GM21737 (cell line): ENCODE data around the gene AMZ1.
"Not testable (repeated sequence)": the region's sequence is repeated elsewhere in the genome, so short reads cannot be mapped to it uniquely, and the experiment has no call there.

ENCODE experiments used
- ATAC-seq: cut with Tn5 transposase; IDR thresholded peaks from one replicate; pipeline ENCODE4 v1.9.1; 2021; ENCODE audit warnings: mild to moderate bottlenecking, moderate library complexity; ENCODE audit not compliant: unreplicated experiment

AMZ1 gene

DNA sequence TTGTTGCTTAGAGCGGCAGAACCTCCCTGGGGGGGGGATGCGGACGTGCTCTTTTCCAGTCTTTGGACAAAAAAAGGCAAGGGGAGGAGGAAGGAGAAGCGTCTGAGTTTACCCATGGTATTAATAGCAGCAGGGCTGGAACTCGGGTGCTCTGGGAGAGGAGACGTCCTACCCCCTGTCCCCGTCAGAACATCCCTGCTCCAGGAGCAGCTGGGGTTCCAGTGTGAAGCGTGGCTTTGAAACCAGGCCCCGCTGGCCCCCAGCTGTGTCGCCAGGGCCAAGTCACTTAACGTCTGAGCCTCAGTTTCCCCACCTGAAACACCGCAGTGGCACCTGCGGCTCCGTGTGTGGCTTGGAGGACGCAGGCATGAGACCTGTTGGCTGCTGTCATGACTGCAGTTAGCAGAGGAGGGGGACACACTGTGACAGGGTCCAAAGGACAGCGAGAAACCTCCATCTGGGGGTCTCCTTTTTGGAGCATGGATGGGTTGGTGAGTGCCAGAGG, 1.4 kb downstream of the AMZ1 start:
- ATAC-seq, result no peak

DNA sequence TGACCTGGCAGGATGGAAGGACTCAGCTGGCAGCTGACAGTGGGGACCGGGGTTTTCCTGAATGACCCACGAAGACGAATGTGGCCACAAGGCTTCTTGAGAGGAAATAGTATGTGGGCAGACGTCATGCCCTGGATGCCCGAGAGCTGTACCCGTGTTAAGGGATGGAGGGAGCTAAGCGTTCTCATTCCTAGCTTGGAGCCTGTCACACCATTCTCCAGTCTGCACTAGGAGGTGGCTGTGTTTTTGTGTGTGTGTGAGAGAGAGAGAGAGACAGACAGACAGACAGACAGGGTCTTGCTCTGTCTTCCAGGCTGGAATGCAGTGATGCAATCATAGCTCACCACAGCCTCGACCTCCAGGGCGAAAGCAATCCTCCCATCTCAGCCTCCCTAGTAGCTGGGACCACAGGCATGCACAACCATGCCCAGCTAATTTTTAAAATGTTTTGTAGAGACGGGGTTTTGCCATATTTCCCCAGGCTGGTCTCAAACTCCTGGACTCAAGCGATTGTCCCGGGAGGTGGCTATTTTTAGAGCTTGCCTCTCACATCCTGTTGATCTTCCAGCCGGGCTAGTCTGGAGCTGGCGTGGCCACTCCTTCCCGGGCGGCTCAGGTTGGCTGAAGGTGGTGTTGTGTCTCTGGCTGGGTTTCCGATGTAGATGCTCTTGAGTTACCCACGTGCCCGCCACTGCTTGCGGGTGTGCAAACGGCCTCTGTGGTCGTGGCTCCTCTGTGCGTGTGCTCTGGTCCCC, 2.1 kb downstream of the AMZ1 start:
- no peak for ATAC-seq

DNA sequence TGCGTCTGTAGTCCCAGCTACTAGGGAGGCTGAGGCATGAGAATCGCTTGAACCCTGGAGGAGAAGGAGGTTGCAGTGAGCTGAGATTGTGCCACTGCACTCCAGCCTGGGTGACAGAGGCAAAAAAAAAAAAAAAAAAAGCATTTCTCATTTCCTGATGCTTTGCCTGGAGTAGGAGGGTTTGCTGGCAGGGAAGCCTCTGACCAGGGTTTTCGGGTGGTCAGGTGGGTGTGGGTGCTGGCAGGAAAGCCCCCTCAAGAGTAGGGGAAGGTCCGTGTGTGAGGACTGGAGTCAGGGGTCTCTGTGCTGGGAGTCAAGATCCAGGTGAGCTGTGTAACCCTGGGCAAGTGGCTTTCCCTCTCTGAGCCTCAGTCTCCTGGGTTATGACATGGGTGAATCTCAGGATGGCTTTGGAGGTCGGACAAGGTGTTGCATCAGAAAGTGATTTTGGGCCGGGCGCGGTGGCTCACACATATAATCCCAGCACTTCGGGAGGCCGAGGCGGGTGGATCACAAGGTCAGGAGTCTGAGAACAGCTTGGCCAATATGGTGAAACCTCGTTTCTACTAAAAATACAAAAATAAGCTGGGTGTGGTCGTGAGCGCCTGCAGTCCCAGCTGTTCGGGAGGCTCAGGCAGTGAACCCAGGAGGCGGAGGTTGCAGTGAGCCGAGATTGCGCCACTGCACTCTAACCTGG, 3.2 kb downstream of the AMZ1 start:
- ATAC-seq, result no peak

DNA sequence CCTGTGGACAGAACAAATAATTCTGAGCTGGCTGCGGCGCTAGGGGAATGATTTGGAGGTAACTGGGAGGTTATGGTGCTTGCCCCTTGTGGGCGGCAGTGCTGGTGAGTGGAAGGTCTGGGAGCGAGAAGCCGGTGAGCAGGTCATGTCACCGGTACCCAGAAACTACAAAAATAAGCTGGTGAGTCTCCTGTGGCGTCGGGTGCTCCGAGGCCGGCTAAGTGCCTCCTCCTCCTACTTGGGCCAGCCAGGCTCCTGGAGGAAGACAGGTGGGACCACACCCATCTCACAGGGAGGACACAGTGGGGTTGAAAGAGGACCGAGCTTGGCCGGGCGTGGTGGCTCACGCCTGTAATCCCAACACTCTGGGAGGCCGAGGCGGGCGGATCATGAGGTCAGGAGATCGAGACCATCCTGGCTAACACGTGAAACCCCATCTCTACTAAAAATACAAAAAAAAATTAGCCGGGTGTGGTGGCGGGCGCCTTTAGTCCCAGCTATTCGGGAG, 4.0 kb downstream of the AMZ1 start:
- not testable (repeated sequence) for ATAC-seq

DNA sequence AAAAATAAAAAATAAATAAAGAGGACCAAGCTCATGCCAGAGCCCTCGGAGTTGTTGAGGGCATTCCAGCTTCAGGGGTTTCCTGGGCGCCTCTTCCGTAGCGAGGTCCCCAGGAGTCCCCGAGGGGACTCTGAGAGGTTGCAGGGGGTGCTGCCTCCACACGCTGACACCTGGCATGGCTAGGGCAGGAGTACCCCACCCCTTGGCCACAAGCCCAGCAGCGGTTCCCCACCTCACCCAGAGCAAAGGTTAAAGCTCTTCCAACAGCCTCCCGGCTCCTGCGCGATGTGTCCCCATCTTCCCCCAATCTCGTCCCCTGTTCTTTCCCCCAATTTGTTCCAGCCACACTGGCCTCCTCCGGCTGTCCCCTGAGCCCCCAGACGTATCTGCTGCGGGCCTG, 4.5 kb downstream of the AMZ1 start:
- no peak for ATAC-seq

DNA sequence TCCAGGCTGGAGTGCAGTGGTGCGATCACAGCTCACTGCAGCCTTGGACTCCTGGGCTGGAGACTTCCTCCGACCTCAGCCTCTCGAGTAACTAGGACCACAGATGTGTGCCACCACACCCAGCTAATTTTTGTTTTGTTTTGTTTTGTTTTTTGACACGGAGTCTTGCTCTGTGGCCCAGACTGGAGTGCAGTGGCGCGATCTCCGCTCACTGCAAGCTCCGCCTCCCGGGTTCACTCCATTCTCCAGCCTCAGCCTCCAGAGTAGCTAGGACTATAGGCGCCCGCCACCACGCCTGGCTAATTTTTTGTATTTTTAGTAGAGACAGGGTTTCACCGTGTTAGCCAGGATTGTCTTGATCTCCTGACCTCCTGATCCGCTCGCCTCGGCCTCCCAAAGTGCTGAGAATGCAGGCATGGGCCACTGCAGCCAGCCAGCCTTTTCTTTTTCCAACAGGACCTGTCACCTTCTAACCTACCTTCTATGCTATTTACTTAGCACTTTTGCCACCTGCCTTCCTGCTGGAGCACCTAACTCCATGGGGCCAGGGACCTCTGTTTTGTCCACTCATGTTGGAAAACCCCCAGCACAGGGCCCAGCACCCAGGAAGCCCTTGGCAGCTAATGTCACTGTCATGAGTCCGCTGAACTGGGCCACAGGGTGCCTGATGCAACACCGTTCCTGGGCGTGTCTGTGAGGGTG, 5.6 kb downstream of the AMZ1 start:
- not testable (repeated sequence) for ATAC-seq

DNA sequence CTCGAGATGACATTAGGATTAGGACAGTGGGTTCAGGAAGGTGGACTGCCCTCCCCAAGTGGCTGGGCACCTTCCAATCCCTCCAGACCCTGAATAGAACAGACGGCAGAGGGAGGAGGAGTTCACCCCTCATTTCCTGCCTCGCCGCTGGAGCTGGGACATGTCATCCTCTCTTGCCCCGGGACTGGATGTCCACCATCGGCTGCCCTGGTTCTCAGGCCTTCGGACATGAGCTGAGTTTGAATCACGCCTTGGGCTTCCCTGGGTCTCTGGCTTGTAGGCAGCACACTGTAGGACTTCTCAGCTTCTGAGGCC, 6.1 kb downstream of the AMZ1 start:
- not testable (repeated sequence) for ATAC-seq

DNA sequence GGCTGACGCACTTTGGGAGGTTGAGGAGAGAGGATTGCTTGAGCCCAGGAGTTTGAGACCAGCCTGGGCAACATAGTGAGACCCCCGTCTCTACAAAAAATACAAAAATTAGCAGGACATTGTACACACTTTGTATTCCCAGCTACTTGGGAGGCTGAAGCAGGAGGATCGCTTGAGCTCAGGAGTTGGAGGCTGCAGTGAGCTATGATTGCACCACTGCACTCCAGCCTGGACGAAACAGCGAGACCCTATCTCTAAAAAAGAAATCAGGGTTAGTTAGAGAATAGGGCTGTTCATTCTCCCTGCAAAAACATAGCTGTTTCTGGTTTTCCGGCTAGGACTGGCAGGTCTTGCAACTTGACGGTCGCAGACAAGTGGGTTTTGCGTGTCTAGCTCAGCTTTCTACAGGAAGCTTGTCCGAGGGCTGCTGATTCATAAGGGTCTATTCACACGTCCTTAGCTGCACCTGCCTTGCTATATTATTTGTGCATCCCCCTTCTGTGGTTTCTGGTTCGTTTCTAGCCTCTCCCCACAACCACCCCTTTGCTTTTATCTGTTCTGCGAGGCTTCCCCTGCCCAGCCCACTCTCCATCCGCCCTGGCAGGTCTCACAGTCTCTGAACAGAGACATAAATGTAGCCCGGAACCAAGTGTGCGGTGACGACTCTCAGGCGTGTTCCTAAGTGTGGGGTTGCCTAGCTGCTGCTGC, 10.7 kb downstream of the AMZ1 start:
- ATAC-seq, result peak; percentile 92

DNA sequence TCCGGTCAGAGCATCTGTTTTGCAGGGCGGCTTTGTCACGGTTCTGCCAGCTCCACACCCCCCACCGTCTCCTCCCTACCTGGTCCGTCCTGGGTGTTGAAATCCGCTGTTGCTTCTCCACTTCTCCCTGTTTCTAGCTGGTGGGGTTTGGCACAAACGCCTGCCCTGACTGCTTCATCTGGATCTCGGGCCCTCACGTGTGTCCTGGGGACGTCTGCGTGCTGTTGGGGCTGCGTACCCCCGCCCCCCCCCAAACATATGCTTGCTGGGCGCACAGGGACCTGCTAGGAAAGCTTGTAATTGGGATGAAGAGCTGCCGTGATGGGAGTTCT, 11.3 kb downstream of the AMZ1 start:
- no peak for ATAC-seq

DNA sequence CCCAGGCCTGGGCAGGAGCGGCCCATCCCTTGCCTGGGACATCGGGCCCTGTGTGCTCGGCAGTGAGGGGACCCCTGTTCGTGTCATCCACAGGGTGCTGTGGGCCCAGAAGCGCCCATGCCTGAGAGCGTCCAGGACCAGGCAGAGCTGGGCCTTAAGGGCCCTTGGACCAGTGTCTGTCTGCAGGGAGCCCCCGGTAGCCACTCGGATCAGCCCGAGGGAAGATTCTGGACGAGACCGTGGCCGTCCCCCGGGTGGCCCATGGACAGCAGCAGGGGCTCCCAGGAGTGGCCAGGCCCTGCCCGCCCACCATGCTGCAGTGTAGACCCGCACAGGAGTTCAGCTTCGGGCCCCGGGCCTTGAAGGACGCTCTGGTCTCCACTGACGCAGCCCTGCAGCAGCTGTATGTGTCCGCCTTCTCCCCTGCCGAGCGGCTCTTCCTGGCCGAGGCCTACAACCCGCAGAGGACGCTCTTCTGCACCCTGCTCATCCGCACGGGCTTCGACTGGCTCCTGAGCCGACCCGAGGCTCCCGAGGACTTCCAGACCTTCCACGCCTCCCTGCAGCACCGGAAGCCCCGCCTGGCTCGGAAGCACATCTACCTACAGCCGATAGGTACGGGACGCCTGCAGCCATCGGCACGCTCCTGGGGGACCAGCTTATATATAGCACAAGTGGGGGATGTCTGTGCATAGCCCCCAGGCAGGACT, 12.3 kb downstream of the AMZ1 start:
- ATAC-seq, result no peak

DNA sequence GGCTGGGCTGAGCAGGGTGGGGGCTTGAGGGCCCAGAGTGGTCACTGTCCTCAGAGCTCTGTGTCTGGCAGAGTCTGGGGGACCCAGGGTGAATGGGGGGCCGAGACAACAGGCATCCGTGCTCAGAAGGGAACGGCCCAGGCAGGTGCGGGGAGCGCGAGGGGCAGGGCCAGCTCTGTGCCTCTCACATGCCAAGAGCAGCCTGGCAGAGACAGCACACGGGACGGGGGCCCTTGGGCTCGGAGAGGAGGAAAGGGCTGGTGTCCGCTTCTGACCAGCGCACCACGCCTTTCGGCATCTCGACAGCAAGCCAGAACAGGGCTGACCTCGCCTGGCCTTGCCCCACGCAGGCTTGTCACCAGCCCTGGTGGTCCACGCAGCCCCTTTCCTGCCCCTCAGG, 13.4 kb downstream of the AMZ1 start:
- no peak for ATAC-seq

DNA sequence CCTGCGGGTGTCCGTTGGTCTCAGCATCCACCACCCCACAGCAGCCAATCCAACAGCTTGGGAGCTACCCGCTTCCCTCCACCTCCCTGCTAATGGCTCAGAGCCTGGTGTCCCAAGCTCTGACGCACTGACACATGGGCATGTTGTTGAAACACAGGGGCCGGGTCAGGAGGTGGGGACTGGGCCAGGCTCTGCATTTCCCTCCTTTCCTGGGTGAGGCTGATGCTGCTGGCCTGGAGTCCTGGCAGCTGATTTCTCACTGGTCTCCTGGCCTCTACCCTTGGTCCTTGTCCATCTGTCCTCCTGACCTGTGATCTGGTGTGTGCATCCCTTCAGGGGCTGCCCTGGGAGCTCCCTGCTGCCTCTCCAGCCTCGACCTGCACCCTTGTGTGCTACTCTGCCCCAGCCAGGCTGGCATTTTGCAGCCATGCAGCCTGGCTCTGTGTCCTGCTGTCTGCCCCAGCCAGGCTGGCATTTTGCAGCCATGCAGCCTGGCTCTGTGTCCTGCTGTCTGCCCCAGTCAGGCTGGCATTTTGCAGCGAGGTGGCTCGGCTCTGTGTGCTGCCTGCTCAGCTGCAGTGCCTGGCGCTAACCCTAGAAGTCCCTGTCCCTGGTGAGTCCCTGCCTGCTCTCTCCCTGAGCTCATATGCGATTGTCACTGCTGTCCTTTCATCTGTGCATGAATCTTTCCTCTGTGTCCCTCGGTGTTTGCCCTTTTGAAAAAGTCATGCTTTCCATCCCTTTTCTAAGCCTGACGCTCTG, 14.0 kb downstream of the AMZ1 start:
- ATAC-seq, result no peak

DNA sequence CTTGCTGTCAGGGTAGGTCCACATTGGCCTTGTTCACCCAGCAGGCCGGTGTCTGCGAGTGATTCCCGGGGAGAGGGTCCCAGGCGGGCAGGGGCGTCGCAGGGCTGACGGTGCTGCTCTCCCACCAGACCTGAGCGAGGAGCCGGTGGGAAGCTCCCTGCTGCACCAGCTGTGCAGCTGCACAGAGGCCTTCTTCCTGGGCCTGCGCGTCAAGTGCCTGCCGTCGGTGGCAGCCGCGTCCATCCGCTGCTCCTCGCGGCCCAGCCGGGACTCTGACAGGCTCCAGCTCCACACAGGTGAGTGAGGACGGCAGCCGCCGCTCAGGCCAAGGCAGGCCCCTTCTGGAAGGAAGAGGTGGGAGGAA, 14.6 kb downstream of the AMZ1 start:
- ATAC-seq, result no peak

DNA sequence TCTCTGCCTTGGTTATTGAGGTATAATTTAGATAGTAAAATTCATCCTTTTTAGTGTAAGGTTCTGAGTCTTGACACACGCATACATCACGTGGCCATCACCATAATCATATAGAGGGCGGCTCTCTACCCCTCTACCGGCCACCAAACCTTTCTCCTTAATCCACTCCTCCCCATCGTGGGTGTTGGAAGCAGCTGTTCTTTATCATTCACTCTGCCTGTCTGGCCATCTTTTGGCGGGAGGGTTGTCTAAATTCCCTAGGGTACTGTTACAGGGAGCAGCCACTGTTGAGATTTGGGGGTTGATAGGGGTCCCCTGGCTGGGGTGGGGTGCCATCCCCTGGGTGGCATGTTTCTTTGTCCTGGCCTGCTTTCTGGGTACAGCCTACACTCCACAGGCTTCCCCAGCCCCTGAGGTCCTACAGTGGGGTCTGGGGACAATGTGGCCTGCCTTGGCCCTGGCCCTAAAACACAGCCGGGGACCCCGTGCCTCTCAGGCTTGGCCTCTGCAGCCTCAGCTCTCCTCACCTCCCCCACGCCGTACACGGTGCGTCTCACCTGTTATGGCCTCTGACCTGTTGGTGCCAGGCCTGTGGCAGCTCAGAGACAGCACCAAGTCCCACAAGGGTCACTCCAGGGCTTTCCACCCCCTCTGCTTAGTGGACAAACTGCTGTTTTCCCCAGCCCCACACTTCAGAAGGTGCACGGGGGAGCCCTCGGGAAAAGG, 17.5 kb downstream of the AMZ1 start:
- no peak for ATAC-seq

DNA sequence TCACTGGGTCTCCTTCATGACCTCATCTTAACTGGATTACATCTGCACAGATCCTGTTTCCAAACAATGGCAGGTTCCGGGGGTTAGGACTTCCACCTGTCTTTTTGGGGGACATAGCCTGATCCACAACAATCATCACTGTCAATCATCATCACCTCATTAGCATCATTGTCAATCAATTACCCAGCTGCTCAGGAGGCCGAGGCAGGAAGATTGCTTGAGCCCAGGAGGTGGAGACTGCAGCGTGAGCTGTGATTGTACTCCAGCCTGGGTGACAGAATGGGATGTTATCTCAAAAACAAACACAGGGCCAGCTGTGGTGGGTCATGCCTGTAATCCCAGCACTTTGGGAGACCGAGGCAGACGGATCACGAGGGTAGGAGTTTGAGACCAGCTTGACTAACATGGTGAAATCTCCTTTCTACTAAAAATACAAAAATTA, 18.7 kb downstream of the AMZ1 start:
- ATAC-seq, result no peak

DNA sequence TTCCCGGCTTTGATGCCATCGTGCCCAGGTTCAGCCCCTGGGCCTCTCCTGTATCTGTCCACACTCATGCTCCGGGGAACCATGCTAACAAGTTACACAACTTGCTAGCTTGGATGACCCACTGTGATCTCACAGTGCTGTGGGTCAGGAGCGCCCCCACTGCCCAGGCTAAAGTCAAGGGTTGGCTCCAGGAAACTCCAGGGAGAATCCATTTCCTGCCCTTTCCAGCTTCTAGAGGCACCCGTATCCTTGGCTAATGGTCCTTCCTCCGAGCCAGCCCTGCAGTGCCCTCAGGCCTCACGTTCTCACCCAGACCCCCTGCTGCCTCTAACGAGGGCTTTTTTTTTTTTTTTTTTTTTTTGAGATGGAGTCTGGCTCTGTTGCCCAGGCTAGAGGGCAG, 19.5 kb downstream of the AMZ1 start:
- no peak for ATAC-seq

DNA sequence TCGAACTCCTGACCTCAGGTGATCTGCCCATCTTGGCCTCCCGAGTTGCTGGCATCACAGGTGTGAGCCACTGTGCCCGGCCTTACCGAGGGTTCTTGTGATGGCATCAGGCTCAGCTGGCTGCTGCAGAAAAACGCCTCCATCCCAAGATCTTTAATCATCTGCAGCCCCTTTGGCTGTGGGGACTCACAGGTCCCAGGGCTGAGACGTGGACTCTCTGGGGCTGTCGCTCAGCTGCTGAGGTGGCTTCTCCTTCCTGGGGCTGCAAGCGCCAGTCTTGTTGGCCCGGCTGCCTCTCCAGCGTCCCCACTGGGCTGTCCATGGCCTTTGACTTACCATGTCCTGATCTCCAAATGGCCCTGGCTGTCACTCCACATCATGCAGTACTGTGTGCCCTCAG, 20.0 kb downstream of the AMZ1 start:
- no peak for ATAC-seq

DNA sequence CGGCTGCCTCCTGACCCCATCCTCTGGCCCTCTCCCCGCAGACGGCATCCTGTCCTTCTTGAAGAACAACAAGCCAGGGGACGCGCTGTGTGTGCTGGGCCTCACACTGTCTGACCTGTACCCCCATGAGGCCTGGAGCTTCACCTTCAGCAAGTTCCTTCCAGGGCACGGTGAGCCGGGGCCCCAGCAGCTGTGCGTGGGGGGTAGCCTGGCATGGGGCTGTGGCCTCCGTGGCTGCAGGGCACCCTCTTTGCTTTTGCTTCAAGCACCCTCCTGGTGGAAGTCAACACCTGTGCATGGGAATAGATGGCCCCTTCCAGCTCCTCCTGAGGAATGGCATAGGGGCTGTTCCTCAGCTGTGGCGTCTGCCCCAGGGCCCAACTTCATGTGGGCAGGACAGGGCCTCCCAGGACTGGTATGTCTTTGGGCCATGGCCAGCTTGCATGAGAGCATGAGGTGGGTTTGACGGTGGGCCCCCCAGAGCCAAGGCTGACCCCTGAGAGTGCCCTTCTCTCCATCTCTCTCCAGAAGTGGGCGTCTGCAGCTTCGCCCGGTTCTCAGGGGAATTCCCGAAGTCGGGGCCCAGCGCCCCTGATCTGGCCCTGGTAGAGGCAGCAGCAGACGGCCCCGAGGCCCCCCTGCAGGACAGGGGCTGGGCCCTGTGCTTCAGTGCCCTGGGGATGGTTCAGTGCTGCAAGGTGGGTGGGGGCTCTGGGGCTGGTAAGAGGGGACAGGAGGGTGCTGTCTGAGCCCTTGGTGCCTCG, 20.7 kb downstream of the AMZ1 start:
- no peak for ATAC-seq
